Mesenchymal stem cell (in vitro differentiated cells and primary cell): ENCODE results near the gene TBL2.
"Not testable (repeated sequence)": the region's sequence is repeated elsewhere in the genome, so short reads cannot be mapped to it uniquely, and the experiment has no call there.

Source experiments
- DNase-seq: peaks from one replicate; pipeline ENCODE4 v3.0.0-alpha.2; 2013
- H2AFZ ChIP-seq: one replicate; pipeline ENCODE4 v1.6.1; 2013; ENCODE audit warnings: low read depth, mild to moderate bottlenecking, control low read depth, inconsistent platforms, low read length, moderate library complexity
- H2AK5ac ChIP-seq: 2 replicates; pipeline ENCODE4 v1.6.1; 2013; ENCODE audit warnings: low read length, moderate library complexity, mild to moderate bottlenecking, inconsistent platforms; ENCODE audit not compliant: severe bottlenecking
- H2BK120ac ChIP-seq: one replicate; pipeline ENCODE4 v1.6.1; 2013; ENCODE audit warnings: low read depth, mild to moderate bottlenecking, inconsistent platforms, low read length, moderate library complexity
- H2BK12ac ChIP-seq, 2 experiments: one replicate each; pipeline ENCODE4 v1.6.1; 2013; ENCODE audit warnings: inconsistent platforms in 2 of 2, low read length in 2 of 2, mild to moderate bottlenecking in 2 of 2, moderate library complexity in 2 of 2, control low read depth in 1 of 2
- H2BK15ac ChIP-seq: one replicate; pipeline ENCODE4 v1.6.1; 2013; ENCODE audit warnings: mild to moderate bottlenecking, low read depth, inconsistent platforms; ENCODE audit not compliant: poor library complexity, severe bottlenecking
- H2BK5ac ChIP-seq: 2 replicates; pipeline ENCODE4 v1.6.1; 2013; ENCODE audit warnings: low read depth, mild to moderate bottlenecking, low read length, control low read depth, inconsistent platforms; ENCODE audit not compliant: poor library complexity, severe bottlenecking
- H3K14ac ChIP-seq, 2 experiments: one replicate each; pipeline ENCODE4 v1.6.1; 2013; ENCODE audit warnings: inconsistent platforms in 2 of 2, low read length in 2 of 2, control low read depth in 1 of 2, mild to moderate bottlenecking in 1 of 2, moderate library complexity in 1 of 2
- H3K18ac ChIP-seq, 2 experiments: one replicate each; pipeline ENCODE4 v1.6.1; 2013; ENCODE audit warnings: inconsistent platforms in 2 of 2, low read length in 2 of 2, control low read depth in 1 of 2, low read depth in 1 of 2, mild to moderate bottlenecking in 1 of 2
- H3K23ac ChIP-seq, 2 experiments: one replicate each; pipeline ENCODE4 v1.6.1; 2013; ENCODE audit warnings: inconsistent platforms in 2 of 2, low read length in 2 of 2, mild to moderate bottlenecking in 2 of 2, moderate library complexity in 2 of 2, control low read depth in 1 of 2
- H3K27ac ChIP-seq: 2 replicates; pipeline ENCODE4 v1.5.1; 2013; ENCODE audit warnings: mild to moderate bottlenecking, moderate library complexity, low read length, control low read depth, inconsistent platforms; ENCODE audit not compliant: poor library complexity, severe bottlenecking
- H3K27me3 ChIP-seq, 2 experiments: 2 replicates each; pipeline versions ENCODE4 v1.6.1 to v1.7.0; 2013; ENCODE audit warnings: low read length in 2 of 2, mild to moderate bottlenecking in 2 of 2, moderate library complexity in 2 of 2, control low read depth in 1 of 2, inconsistent platforms in 1 of 2; ENCODE audit not compliant: control insufficient read depth in 1 of 2, insufficient read depth in 1 of 2
- H3K36me3 ChIP-seq, 2 experiments: 2 replicates each; pipeline versions ENCODE4 v1.6.1 to v1.7.0; 2013; ENCODE audit warnings: low read length in 2 of 2, control low read depth in 1 of 2, inconsistent platforms in 1 of 2, low read depth in 1 of 2, mild to moderate bottlenecking in 1 of 2; ENCODE audit not compliant: insufficient read depth in 2 of 2, control insufficient read depth in 1 of 2
- H3K4ac ChIP-seq, 2 experiments: one replicate each; pipeline ENCODE4 v1.6.1; 2013; ENCODE audit warnings: inconsistent platforms in 2 of 2, low read length in 2 of 2, mild to moderate bottlenecking in 2 of 2, moderate library complexity in 2 of 2, control low read depth in 1 of 2, low read depth in 1 of 2
- H3K4me1 ChIP-seq: 2 replicates; pipeline ENCODE4 v1.6.1; 2013; ENCODE audit warnings: low read depth, low read length, control low read depth; ENCODE audit not compliant: control insufficient read depth, insufficient read depth
- H3K4me2 ChIP-seq: 2 replicates; pipeline ENCODE4 v1.6.1; 2013; ENCODE audit warnings: low read length, mild to moderate bottlenecking, inconsistent platforms; ENCODE audit not compliant: poor library complexity, severe bottlenecking
- H3K4me3 ChIP-seq, 2 experiments: 2 replicates each; pipeline versions ENCODE4 v1.5.1 to v1.7.0; 2013; ENCODE audit warnings: low read length in 2 of 2, mild to moderate bottlenecking in 2 of 2, control low read depth in 1 of 2, low read depth in 1 of 2; ENCODE audit not compliant: insufficient read depth in 1 of 2
- H3K79me1 ChIP-seq: replicated peaks from 2 replicates; pipeline ENCODE4 v1.6.1; 2013; ENCODE audit warnings: mild to moderate bottlenecking, control low read depth, low read length, inconsistent platforms; ENCODE audit not compliant: poor library complexity, severe bottlenecking
- H3K9ac ChIP-seq: 2 replicates; pipeline ENCODE4 v1.7.0; 2013; ENCODE audit warnings: mild to moderate bottlenecking, low read length, moderate library complexity
- H3K9me3 ChIP-seq: 2 replicates; pipeline ENCODE4 v1.7.0; 2013; ENCODE audit warnings: mild to moderate bottlenecking, low read length; ENCODE audit not compliant: control insufficient read depth
- H4K8ac ChIP-seq: one replicate; pipeline ENCODE4 v1.6.1; 2013; ENCODE audit warnings: inconsistent platforms, mild to moderate bottlenecking, low read length, moderate library complexity
- H4K91ac ChIP-seq: one replicate; pipeline ENCODE4 v1.6.1; 2013; ENCODE audit warnings: mild to moderate bottlenecking, low read length, inconsistent platforms
- WGBS: methylation state at CpG from one replicate; pipeline ENCODE4 v1.1.7; 2013; ENCODE audit warnings: mixed read lengths; 5-methylcytosine and 5-hydroxymethylcytosine counted together

The TBL2 gene

GRCh38 chr7:73538510-73538909 is 39.9 kb downstream of the TBL2 start:
- H3K23ac ChIP-seq, H4K8ac ChIP-seq, H2AK5ac ChIP-seq, DNase-seq, H3K27ac ChIP-seq, H2BK5ac ChIP-seq, H3K9ac ChIP-seq, H3K4me1 ChIP-seq, H3K27me3 ChIP-seq, H2BK12ac ChIP-seq, H3K4ac ChIP-seq, H2AFZ ChIP-seq, H3K9me3 ChIP-seq, H2BK15ac ChIP-seq, H3K14ac ChIP-seq, H2BK120ac ChIP-seq, H3K4me2 ChIP-seq, H3K4me3 ChIP-seq, H3K18ac ChIP-seq, H4K91ac ChIP-seq: not testable (repeated sequence)
- Histone ChIP-seq H3K79me1 (peaks cover 41% of the 10 kb centered on the region), H3K36me3 (peaks cover 73 to 82% of the 10 kb centered on the region in 2 experiments)
- 100% methylated on average over 2 of the region's 2 CpGs for whole genome bisulfite sequencing

DNA sequence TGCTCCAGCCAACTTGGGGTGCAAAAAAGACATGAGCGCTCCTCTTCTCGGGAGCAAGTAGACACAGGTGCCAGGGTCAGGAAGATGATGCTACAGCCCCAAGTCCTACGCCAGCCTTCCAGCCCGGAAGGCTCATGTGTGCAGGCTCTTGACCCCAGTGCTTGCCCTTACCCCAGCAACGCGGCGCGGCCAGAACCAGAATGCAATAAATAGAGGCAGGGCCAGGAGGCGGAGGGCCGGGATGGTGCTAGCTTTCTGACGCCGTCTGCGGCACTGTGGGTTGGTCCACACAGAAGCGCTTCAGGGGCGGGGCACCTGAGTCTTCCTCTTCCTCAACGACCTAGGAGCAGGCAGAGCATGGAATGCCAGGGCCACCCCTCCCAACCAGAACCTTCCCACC is 41.3 kb downstream of the TBL2 start:
- no peak overlapping the region for H2BK12ac ChIP-seq
- H3K9ac ChIP-seq = no peak overlapping the region
- no peak overlapping the region for H3K14ac ChIP-seq
- H4K8ac ChIP-seq = no peak overlapping the region
- no peak for DNase-seq
- H3K9me3 ChIP-seq = no peaks in the 10 kb centered on the region
- no peak overlapping the region for H2AFZ ChIP-seq
- H2BK15ac ChIP-seq = no peak overlapping the region
- no peak overlapping the region for H2BK5ac ChIP-seq
- no peak overlapping the region for H3K18ac ChIP-seq
- H3K4me2 ChIP-seq = no peak overlapping the region
- H2BK120ac ChIP-seq = no peak overlapping the region
- peaks cover 6% of the 10 kb centered on the region for H3K4me1 ChIP-seq
- no peaks in the 10 kb centered on the region for H3K27me3 ChIP-seq
- no peak overlapping the region for H3K23ac ChIP-seq
- H2AK5ac ChIP-seq = no peak overlapping the region
- H4K91ac ChIP-seq = no peak overlapping the region
- H3K4me3 ChIP-seq = no peak overlapping the region
- no peak overlapping the region for H3K27ac ChIP-seq
- H3K79me1 ChIP-seq = peaks cover 35% of the 10 kb centered on the region
- peaks cover 59 to 76% of the 10 kb centered on the region in 2 experiments for H3K36me3 ChIP-seq
- WGBS = 97% methylated on average over 16 of the region's 16 CpGs
- H3K4ac ChIP-seq = no peak overlapping the region

DNA sequence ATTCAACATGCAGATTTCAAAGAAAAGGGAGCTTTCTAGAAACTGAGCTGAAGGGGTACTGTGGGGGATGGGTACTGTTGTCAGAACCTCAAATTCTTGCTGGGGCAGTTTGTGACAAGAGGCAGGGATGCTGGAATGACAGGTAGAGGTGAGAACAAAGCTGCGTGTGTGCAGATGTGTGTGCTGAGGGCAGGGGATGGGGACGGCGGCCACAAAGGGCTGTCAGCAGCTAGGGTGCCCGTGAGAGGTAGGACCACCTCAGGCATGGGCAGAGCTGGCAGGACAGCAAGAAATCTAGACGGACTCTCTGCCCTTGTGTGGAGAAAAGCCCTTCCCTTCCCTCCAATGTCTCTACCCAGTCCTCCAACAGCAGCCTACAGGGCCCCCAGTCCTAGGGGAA is 41.9 kb downstream of the TBL2 start:
- Histone ChIP-seq H2BK120ac (no peak overlapping the region), H3K9ac (no peak overlapping the region), H3K18ac (no peak overlapping the region), H2AK5ac (no peak overlapping the region), H4K91ac (no peak overlapping the region), H3K27ac (no peak overlapping the region), H3K23ac (no peak overlapping the region), H2AFZ (no peak overlapping the region), H2BK15ac (no peak overlapping the region), H3K14ac (no peak overlapping the region), H3K4me2 (no peak overlapping the region), H2BK12ac (no peak overlapping the region), H2BK5ac (no peak overlapping the region), H3K4me3 (no peak overlapping the region), H4K8ac (no peak overlapping the region), H3K36me3 (peaks cover 54 to 71% of the 10 kb centered on the region in 2 experiments), H3K4ac (no peak overlapping the region), H3K79me1 (peaks cover 31% of the 10 kb centered on the region), H3K27me3 (no peaks in the 10 kb centered on the region), H3K9me3 (no peaks in the 10 kb centered on the region), H3K4me1 (peaks cover 2% of the 10 kb centered on the region)
- DNase-seq = no peak
- WGBS = 93% methylated on average over 5 of the region's 5 CpGs

DNA sequence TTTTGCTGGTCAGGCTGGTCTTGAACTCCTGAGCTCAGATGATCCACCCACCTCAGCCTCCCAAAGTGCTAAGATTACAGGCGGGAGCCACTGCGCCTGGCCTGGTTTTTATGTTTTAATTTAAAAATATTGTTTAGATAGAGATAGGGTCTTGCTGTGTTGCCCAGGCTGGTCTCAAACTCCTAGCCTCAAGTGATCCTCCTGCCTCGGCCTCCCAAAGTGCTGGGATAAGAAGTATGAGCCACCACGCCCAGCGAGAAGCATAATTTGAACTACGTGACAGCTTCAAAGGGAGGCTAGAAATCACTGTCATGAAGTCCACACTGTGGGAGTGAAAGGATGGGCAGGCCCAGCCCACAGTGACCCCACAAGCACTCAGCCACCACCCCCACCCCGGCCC is 42.5 kb downstream of the TBL2 start:
- H2AFZ ChIP-seq, H2AK5ac ChIP-seq, H3K9me3 ChIP-seq, H3K18ac ChIP-seq, H3K4ac ChIP-seq, H3K4me2 ChIP-seq, H3K27me3 ChIP-seq, H3K23ac ChIP-seq, H3K4me3 ChIP-seq, H2BK15ac ChIP-seq, DNase-seq, H4K91ac ChIP-seq, H3K9ac ChIP-seq, H3K4me1 ChIP-seq, H3K14ac ChIP-seq, H2BK5ac ChIP-seq, H4K8ac ChIP-seq, H2BK12ac ChIP-seq, H2BK120ac ChIP-seq, H3K27ac ChIP-seq: not testable (repeated sequence)
- 97% methylated on average over 6 of the region's 7 CpGs for WGBS
- Histone ChIP-seq H3K79me1 (peaks cover 29% of the 10 kb centered on the region), H3K36me3 (peaks cover 49 to 66% of the 10 kb centered on the region in 2 experiments)
